PC-9 (cell line): Measurements from ENCODE around the gene LILRA2.

Experiments
- CTCF ChIP-seq: fragments of 200-600 bp; sonication (generic); conservative IDR thresholded peaks from 2 replicates; pipeline ENCODE4 v1.6.1; 2017; ENCODE audit warnings: mixed run types, antibody characterized with exemption, mild to moderate bottlenecking, moderate library complexity
- EZH2 ChIP-seq: fragments of 200-600 bp; sonication (generic); IDR thresholded peaks from 2 replicates; pipeline ENCODE4 v1.8.0; 2017; ENCODE audit warnings: antibody characterized with exemption, low read depth

GRCh38 chr19:54633401-54633800 lies 59.8 kb downstream of the LILRA2 start:
- no peak for TF ChIP-seq CTCF
- no peak for TF ChIP-seq EZH2
